ENCODE data around the gene MDK.

The MDK gene

DNA sequence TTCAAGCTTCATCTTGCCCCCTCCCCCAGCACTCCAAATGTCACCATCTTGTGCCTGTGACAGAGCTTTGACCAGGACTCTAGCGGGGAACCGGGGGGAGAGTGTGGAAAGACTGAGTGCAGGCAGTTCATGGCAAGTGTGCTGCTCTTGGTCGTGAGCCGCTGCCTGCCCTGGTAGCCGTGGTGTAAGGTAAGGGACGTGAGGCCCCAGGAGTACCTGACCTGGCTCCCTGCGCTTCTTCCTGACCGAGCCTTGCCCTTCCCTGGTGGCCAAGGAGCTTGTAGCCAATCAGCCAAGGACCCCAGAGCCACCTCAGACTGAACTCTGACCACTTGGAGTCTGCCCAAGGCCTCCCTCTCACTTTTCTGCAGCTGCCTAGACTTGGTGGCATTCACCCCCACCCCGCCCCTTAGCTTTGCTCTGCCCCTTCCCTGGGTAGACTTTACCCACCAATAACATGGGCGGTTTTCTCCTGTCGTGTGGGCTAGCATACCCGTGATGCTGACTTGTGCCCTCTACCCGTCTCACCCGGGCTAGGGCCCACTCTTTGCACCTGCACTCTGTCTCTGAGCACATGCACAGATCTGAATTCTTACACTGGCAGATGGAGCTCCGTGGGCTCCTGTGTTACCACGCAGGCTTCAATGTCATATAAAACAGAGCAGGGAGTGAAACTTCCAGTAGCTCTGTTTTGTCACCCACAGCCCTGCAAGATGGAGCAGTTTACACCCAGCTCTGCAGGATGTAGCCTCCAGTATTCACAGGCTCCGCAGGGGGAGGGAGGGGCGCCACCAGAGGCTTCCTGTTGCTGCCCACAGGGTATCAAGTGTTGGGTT is 32.7 kb upstream of the MDK start:
- no peak for DNase-seq

DNA sequence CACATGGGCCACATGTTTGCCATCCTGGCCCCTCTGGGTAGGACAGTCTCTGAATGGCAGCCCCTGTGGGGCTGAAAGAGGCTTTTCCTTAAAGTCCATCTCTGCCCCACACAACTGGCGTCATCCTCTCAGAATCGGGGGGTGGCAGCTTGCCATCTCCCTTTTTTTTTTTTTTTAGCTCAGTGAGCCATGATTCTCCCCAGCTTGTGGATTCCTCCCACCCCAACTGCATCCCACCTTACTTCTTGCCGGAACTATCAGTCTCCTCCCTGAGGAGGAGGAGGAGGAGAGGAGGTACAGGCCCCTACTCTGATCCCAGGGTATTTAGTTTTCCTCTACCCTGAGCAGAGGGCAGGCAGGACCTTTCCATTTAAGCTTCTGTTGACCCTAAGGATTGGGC is 30.8 kb upstream of the MDK start:
- DNase-seq = no peak

DNA sequence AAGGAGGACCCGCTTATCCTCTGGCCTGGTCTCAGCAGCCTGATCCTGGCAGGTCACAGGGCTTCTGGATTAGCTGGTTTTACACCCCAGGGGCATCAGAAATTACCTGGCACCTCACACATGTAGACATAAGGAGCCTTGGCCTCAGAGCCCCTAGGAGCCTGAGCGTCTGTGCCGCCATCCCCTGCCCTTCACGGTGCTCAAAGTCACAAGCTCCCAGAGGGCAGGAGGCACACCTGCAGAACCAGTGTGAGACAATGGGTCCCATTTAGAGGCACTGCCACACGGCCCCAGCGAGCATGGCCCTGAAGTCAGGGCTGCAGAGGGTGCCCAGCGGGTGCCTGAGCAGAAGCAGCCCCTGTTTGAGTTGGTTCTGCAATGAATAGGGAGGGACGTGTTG is 30.3 kb upstream of the MDK start:
- DNase-seq = no peak

DNA sequence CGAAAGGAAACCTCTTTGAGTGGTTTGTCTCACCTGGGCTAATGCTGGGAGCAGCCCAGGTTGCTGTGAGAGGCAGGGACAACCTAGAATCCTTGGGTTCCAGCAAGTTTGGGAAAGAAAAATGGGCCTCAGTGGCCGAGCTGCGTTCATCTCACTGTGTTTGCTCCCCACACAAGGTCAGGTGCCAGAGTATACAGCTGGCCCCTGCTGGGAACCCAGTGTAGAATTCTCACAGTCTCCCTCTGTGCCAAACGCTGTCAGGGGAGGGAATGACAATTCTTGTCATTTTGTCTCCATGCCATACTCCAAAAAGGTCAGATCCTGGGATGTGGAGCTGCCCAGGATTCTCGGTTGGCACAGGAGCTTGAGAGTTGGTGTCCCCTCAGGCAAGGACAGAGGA is 29.9 kb upstream of the MDK start:
- DNase-seq = no peak

DNA sequence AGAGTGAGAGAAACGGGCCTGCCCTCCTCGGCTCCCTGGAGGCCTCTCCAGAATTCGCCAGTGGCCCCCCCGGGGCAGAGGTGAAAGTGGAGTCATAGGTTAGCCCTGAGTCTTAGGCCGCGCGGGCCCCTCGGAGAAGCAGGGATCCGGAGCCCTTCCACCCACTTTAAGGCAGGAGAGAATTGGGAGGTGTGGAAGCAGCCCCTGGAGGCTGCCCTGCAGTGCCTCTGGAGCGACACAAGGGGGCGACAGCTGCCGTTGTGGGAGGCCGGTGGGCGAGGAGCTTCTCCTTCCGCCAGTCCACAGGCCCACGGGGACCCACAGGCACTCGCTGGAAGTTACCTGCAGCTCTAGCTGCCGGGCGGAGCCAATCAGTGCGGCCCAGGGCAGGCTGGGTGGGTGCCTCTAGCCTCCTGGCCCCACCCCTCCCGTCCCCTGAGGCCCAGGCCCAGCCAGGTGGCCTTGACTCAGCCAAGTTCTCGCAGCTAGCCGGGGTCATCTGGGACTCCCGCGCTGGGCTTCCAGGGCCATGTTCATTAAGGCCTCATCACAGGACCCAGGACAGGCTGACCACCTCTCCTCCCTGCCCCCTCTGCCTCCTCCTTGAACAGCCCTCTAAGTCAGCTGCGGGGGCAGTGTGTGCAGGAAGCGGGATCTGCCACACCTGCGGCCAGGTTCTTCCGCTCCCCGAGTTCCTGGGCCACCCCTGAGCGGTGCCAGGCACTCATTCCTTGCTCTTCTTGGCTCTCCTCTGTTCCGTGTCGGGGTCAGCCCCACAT is 29.2 kb upstream of the MDK start:
- no peak for DNase-seq

DNA sequence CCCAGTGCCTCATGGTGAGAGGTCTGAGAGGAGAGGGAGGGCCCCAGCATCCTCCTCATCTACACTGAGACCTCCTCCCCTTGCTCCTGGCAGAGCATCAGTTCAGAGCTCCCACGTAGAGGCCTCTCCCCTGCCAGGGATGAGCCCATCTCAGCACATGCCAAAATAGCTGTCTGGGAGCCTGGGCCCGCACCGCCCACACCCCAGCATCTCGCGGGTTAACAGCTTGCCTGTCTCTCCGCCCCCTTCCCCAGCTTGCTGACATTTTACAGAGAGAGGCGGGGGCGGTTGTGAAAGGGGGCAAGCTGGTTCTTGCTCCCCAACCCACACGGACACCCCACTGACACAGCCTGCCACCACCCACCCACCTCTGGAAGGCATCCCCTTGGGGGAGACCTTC is 27.8 kb upstream of the MDK start:
- DNase-seq = no peak

DNA sequence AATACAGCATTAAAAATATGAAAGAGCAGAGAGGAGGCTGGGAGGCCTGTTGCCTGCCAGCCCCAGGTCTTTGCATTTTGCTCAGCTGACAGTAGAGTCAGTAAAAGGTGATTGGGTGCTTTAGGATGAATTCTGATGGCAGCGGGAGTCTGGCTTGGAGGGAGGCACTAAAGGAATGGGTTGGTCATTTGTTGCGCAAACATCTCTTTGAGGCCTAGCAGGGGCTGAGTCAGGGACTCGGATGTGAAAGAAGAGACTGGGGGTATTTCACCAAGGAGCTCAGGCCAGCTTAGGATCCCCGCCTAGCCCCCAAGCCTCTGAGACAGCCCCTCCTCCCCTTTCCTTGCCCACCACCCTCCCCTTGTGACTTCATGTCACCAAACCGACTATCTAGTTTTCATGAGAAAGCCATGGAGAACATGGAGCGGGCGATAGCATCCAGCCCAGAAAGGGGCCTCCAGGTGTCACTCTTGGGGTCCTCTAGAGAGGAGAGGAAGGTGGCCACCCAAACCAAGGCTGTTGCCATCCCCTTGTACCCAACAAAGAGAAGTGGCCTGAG is 24.5 kb upstream of the MDK start:
- DNase-seq = no peak

DNA sequence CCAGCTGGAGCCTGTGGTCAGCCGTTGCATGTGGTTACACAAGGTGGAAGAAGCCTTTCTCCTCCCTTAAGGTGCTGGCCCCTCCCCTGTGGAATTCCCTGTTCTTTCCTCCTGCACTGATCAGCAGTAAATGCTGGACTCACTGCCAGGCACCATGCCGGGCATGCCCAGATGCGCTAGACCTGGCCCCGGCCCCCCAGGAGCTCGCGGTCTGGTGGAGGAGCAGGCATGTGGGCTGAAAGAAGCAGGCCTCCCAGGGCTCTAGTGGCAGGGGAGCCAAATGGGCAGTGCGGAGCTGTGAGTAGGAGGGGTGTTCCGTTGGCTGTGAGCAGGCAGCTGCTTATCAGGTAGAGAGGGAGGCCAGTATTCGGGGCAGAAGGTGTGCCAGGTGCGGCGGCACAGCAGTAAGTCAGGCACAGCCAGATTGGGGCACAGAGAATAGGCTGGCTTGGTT is 24.0 kb upstream of the MDK start:
- DNase-seq = peak; percentile 65

DNA sequence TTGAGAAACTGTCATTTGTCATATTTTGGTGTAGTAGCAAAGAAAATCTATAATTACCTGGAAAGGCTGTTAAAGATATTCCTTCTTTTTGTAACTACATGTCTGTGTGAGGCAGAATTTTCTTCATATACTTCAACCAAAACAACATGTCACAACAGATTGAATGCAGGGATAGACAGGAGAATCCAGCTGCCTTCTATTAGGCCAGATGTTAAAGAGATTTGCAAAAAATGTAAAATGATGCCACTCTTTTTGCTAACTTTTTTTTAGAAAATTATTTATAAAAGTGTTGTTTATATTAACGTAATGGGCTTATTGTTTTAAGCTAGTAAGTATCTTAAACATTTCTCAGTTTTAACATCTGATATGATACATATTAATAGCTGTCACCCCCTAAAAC is 21.5 kb upstream of the MDK start:
- no peak for DNase-seq

DNA sequence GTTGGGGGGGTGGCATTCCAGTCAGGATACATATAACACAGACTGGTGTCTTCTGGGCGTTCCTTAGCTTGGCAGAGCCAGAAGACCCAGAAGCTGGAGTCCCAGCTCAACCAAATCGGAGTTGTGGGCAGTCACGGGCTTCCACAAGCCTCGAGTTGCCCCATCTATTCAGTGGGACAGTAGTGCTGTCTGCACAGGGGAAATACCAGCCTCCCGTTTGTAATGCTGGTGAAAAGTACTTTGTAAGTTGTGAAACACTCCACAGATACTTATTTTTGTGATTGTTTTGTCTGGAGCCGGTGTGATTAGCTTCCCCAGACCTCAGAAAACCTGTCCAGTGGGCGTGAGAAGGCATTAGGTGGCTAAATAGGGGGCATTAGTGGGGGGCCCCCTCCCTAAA is 20.6 kb upstream of the MDK start:
- no peak for DNase-seq

DNA sequence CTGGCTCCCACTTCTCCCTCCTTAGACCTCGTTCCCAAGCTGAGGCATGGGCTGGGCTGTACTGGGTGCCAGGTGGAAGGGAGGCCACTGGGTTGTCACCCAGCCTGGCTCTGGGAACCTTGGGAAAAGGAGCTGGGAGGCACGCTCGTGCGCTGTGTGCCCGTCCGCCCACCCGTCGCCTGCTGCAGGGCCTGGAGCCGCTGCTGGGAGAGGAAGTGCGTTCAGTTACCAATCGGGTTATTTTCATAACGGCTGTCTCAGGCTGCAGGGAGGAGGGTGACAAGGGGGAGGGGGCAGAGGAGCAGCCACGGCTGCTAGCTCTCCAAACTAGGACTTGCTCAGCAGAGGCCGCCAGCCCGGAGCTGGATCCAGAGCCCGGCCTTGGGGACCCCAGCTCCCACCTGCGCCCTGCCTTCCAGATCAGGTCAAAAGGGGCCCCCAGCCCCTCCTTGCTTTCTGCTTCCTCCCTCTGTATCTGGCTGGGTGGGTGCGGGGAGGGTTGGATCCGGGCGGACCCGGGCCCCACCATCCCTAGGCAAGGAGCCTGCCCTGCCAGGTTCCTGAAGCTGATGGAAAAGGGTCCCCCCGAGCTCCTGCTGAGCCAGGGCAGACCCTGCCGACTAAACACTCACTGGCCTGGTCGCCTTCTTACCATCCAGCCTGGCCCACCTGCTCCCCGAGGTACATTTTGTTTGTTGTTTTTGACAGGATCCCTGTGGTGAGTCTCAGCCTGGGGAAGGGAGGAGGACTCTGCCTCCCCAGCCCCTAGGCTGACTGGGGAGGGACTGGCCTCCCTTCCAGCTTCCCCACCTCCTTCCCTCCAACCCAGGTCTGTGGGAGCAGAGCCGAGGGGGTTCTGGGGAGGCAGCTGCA is 19.9 kb upstream of the MDK start:
- peak; percentile 54 for DNase-seq

DNA sequence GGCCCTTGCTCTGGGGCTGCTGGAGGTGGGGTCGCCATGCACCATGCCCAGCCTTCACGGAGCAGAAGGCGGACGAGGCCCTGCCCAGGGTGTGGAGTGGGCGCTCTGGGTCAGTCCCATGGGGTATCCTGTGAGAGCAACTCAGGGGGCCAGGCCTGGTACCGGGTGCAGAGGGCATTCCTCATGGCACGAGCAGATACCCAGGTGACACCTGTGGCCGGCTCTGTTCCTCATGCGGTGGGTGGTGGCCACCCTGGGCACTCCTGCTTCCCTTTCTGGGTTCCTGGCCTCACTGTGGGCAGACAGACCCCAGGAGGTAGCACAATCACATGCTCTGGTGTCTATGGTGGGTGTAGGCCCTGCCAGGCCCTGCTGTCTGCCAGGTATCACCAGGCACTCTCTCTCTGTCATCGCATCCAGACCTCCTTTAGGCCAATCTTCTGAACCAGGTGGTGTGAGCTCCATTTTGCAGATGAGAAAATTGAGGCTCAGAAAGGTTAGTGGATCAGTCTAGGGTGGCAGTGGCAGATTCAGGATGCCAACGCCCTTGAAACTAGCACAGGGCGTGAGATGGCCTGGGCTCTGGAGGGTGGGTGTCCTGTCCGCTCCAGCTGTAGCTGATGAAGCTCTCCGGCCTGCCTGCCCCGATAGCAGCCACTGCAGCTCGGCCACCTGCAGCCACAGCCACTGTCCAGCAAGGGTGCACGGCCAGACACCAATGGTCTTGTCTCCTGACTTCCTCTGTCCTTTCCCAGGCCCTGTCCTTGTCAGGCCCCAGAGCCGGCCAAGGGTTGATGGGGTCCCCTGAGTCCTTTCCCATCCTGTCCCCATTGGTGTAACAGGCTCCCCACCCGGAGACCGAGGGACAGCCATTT is 19.1 kb upstream of the MDK start:
- DNase-seq = no peak

DNA sequence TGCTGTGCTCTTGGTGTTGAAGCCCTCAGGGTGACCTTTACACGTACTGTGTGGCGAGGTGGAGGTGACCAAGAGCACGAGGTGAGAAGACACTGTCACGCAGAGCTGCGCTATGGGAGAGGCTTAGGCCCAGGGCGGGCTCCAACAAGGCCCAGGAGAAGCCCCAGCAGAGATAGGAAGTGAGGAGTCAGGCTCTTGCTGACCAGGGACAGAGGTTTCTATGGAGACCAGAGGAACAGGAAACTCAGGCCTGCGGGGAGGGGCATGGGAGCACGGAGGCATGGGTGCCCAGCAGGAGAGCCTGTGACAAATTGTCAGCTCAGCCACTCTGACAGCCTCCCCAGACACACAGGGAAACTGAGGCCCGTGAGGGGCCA is 18.4 kb upstream of the MDK start:
- DNase-seq = no peak

DNA sequence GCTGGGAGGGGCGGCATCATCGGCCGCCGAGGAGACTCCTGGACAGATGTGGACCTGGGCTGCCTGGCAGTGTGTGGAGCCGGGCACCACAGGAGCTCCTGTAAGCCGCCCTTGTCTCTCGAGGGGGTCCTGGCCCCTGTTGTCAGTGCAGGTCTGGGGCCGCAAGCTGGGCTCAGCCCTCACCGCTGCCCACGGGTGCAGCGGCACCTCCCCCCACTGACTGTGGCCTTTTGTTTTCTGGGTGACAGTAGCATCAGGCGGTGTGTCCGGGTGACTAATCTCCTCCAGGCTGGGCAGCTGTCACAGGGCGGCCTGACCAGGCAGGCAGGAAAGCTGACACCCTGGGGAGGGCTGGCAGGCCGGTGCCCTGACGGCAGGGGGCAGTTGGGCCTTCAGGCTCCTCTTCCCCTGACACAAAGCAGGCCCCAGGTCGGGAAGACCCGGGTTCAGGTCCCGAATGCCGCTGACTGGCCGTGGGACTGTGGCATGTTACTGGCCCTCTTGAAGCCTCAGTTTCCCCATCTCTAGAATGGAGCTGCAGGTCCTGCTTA is 17.9 kb upstream of the MDK start:
- no peak for DNase-seq

DNA sequence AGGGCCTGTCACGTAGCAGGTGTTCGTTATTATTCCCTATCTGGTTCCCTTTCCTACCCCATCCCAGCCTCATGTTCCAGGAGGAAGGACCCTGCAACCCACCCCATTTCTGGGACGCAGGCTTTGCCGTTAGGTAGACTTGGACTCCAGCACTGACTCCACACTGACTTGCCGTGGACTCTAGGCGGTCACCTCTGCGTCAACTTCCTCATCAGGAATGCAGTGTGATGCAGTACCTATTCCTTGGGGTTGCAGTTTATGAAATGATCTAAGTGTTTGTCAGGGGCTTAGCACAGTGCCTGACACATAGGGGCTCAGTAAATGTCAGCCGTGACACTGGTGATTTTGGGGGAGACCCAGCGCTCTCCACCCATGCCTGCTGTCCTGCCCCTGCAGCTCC is 17.4 kb upstream of the MDK start:
- no peak for DNase-seq

DNA sequence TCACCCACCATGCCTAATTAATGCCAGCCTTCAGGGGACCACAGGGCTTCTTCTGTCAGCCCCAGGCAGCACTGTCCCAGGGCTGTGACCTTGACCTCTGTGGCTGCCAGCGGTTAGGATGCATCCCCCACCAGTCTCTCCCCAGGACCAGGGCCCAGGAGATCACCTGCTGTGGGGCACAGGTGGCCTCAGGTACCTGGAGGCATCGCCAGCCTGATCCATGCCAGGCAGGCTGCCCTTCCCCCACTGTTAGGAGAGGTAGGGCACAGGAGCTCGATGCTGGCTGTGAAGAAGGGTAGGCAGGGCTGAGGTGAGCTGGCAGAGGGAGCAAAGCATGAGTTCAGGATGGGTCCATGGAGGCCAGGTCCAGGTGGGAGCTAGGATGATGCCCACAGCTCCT is 16.7 kb upstream of the MDK start:
- no peak for DNase-seq

DNA sequence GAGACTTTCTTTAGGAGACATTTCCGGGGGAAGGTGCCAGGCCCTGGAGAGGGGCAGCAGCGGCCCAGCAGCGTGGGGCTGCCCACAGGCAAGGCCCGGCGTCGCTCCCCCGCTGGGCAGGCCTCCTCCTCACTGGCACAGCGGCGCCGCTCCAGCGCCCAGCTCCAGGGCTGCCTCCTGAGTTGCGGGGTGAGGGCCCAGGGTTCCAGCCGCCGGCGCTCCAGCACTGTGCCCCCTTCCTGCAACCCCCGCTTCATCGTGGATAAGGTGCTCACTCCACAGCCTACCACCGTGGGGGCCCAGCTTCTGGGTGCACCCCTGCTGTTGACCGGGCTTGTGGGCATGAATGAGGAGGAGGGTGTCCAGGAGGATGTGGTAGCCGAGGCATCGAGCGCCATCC is 15.2 kb upstream of the MDK start:
- no peak for DNase-seq

DNA sequence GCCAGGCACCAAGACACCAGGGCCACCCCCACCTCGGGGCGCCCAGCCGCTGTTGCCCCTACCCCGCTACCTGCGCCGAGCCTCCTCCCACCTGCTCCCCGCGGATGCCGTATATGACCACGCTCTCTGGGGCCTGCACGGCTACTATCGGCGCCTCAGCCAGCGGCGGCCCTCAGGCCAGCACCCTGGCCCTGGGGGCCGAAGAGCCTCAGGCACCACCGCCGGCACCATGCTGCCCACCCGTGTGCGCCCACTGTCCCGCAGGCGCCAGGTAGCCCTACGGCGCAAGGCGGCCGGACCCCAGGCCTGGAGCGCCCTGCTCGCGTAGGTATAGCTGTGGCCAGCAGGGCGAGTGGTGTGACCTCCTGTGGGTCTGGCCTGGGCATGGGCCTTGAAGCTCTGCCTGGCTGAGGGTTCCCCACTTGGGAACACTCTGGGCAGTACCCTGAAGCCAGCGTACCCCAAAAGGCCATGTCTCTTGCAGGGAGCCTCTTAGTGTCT is 14.8 kb upstream of the MDK start:
- DNase-seq = no peak

DNA sequence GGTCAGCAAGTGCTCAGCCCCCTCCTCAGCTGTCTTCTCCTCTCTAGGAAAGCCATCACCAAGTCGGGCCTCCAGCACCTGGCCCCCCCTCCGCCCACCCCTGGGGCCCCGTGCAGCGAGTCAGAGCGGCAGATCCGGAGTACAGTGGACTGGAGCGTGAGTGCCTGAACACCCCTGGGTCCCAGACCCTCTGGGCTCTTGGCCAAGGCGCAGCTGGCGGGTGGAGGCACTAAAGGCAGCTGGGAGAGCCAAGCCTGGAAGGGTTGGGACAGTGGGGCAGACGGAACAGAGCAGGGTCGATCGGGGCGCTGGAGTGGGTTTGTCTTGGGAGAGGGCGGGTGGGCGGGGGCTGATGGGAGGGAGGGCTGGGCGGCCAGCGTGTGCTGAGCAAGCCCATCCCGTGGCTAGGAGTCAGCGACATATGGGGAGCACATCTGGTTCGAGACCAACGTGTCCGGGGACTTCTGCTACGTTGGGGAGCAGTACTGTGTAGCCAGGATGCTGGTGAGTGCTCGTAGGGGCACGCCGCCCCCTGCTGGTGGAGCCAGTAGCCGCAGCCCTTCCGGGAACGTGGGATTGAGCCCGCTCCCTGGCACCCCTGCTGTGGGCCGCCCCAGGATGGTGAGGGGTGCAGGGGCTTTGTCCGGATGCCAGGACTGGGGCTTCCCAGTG is 14.1 kb upstream of the MDK start:
- DNase-seq = no peak

DNA sequence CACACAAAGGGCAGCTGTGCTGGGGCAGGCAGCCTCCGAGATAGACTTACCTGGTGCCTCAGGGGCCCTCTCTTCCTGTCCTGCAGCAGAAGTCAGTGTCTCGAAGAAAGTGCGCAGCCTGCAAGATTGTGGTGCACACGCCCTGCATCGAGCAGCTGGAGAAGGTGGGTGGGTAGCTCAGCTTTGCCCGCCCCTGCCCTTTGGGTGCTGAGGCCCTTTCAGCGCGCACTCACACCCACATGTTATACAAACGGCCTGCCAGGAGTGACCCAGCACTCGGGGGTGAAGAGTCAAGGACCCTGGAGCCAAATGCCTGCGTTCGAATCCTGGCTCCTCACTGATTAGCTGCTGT is 13.6 kb upstream of the MDK start:
- DNase-seq = no peak
